PFSK-1 (cell line): ENCODE results near the gene APOBEC2.

ENCODE experiments used
- SIN3A ChIP-seq: IDR thresholded peaks from 2 replicates; pipeline ENCODE4 v1.6.1; 2012; ENCODE audit warnings: mild to moderate bottlenecking, low read length, moderate library complexity, borderline replicate concordance; ENCODE audit not compliant: insufficient read depth
- TAF1 ChIP-seq: IDR thresholded peaks from 2 replicates; pipeline ENCODE4 v1.6.1; 2012; ENCODE audit warnings: low read length, control low read depth, borderline replicate concordance; ENCODE audit not compliant: insufficient read depth

GRCh38 chr6:41042226-41043055 lies 10.6 kb upstream of the APOBEC2 start, which contains the start of gene TSPO2:
- no peak for TF ChIP-seq TAF1
- TF ChIP-seq SIN3A = no peak
